Lower leg skin (tissue), 3 donors: Measurements from ENCODE around the gene CEP76.

Experiments used
- POLR2A ChIP-seq, 2 donors: fragments of 450-650 bp; IDR thresholded peaks; one replicate each; pipeline ENCODE4 v1.6.1; 2016 to 2017; ENCODE audit warnings: antibody characterized with exemption in 2 of 2, mild to moderate bottlenecking in 1 of 2, moderate library complexity in 1 of 2
- TF ChIP-seq, protein P1 (sequence below), 3 donors: fragments of 450-650 bp; IDR thresholded peaks; one replicate each; pipeline ENCODE4 v1.5.1; 2016; ENCODE audit warnings: antibody characterized with exemption in 3 of 3, mild to moderate bottlenecking in 3 of 3, moderate library complexity in 2 of 3

DNA sequence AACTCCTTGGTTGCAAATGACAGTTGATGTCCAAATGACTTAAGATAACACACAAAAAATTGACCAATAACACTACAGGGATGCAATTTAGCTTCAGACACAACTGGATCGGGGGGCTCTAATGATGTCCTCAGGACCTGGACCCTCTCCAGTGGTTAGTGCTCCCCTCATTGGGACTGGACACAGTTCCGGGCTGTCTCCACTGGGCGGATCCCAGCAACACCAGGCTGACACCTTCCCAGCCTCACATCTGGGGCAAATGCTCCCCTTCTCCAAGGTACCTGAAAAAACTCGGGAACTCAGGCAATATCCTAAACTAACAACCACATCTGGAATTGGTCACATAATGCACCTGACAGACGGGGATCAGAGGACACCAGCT is 49.0 kb upstream of the CEP76 start:
- TF ChIP-seq, protein P1, sequence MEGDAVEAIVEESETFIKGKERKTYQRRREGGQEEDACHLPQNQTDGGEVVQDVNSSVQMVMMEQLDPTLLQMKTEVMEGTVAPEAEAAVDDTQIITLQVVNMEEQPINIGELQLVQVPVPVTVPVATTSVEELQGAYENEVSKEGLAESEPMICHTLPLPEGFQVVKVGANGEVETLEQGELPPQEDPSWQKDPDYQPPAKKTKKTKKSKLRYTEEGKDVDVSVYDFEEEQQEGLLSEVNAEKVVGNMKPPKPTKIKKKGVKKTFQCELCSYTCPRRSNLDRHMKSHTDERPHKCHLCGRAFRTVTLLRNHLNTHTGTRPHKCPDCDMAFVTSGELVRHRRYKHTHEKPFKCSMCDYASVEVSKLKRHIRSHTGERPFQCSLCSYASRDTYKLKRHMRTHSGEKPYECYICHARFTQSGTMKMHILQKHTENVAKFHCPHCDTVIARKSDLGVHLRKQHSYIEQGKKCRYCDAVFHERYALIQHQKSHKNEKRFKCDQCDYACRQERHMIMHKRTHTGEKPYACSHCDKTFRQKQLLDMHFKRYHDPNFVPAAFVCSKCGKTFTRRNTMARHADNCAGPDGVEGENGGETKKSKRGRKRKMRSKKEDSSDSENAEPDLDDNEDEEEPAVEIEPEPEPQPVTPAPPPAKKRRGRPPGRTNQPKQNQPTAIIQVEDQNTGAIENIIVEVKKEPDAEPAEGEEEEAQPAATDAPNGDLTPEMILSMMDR (IDR thresholded peaks at IDR 0.05): no peak
- no peak for TF ChIP-seq POLR2A (IDR thresholded peaks at IDR 0.05)
